NT2/D1 (cell line): ENCODE data around the gene HAUS8.

ENCODE experiments used
- DNase-seq: peaks from one replicate; pipeline ENCODE4 v3.0.0-alpha.2; 2011; ENCODE audit warnings: low read depth, low spot score
- H3K27me3 ChIP-seq: 2 replicates; pipeline ENCODE4 v1.6.0; 2011; ENCODE audit warnings: mild to moderate bottlenecking; ENCODE audit not compliant: insufficient read length, insufficient read depth
- H3K36me3 ChIP-seq: 2 replicates; pipeline ENCODE4 v1.6.1; 2011; ENCODE audit warnings: mild to moderate bottlenecking, low read length, mixed read lengths; ENCODE audit not compliant: insufficient read depth, insufficient read length
- H3K4me1 ChIP-seq: 2 replicates; pipeline ENCODE4 v1.5.1; 2011; ENCODE audit not compliant: insufficient read depth, insufficient read length
- H3K4me3 ChIP-seq: 2 replicates; pipeline ENCODE4 v1.5.1; 2011; ENCODE audit warnings: low read depth; ENCODE audit not compliant: insufficient read length
- H3K9ac ChIP-seq: 2 replicates; pipeline ENCODE4 v1.6.0; 2011; ENCODE audit warnings: low read depth; ENCODE audit not compliant: insufficient read length
- H3K9me3 ChIP-seq: 2 replicates; pipeline ENCODE4 v1.5.1; 2011; ENCODE audit warnings: mild to moderate bottlenecking, low read length; ENCODE audit not compliant: insufficient read depth
- SUZ12 ChIP-seq: IDR thresholded peaks from 2 replicates; pipeline ENCODE4 v1.6.1; 2011; ENCODE audit not compliant: insufficient read length, insufficient read depth; ENCODE audit errors: extremely low read depth
- YY1 ChIP-seq: IDR thresholded peaks from 2 replicates; pipeline ENCODE4 v1.6.1; 2011; ENCODE audit not compliant: insufficient read length, insufficient read depth
- ZNF274 ChIP-seq: IDR thresholded peaks from 2 replicates; pipeline ENCODE4 v1.6.1; 2011; ENCODE audit warnings: mild to moderate bottlenecking, low read depth, low read length

The HAUS8 gene

GRCh38 chr19:17113127-17113785 lies 38.0 kb upstream of the HAUS8 start:
- TF ChIP-seq YY1 (no peak), ZNF274 (no peak), SUZ12 (no peak)
- DNase-seq, result no peak
- H3K27me3 ChIP-seq, result no peaks in the 10 kb centered on the region
- H3K4me3 ChIP-seq, result no peak overlapping the region
- peaks cover 23% of the 10 kb centered on the region for H3K4me1 ChIP-seq
- H3K9ac ChIP-seq, result no peak overlapping the region
- H3K9me3 ChIP-seq, result no peaks in the 10 kb centered on the region
- H3K36me3 ChIP-seq, result peaks cover 65% of the 10 kb centered on the region

DNA sequence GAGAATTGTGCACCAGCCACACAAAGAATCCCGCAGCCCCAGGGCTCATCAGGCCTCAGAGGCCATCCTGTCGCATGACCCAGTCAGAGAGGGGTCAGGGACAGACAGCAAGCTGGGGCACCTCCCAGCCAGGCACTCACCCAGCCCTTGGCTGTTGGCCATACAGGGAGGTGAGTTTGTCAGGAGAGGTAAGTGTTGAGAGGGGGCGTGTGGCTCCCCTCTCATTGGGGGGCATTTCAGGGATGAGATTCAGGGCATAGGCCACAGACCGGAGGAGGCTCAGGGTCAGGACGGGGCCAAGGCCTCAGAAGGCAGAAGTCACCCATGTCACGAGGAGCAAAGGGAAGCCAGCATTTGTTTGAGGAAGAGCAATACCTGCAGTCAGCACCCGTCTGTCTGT lies 37.4 kb upstream of the HAUS8 start:
- no peak for DNase-seq
- Histone ChIP-seq H3K9me3 (no peaks in the 10 kb centered on the region), H3K27me3 (no peaks in the 10 kb centered on the region), H3K36me3 (peaks cover 65% of the 10 kb centered on the region), H3K4me1 (peaks cover 23% of the 10 kb centered on the region), H3K4me3 (no peak overlapping the region), H3K9ac (no peak overlapping the region)
- no peak for TF ChIP-seq YY1
- no peak for TF ChIP-seq SUZ12
- no peak for TF ChIP-seq ZNF274

DNA sequence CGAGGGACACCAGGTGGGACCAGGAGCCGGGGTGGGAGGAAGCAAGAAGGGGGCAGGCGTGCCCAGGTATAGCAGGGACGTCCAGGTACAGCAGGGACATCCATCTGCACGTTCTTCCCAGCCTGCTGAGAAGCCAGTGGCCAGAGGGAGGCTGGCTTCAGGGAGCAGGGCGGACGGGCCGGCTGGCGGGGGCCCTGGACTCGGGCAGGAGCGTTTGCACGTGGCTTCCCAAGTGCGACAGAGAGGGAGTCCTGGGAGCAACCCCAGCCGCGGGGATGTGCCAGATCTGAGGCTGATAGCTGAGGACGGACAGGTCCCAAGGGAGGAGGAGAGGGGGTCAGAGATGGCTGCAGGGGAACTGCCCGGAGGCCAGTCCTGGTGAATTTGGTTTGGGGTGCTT lies 37.0 kb upstream of the HAUS8 start:
- Histone ChIP-seq H3K4me1 (peaks cover 27% of the 10 kb centered on the region), H3K36me3 (peaks cover 66% of the 10 kb centered on the region), H3K27me3 (no peaks in the 10 kb centered on the region), H3K9me3 (no peaks in the 10 kb centered on the region), H3K4me3 (no peak overlapping the region), H3K9ac (no peak overlapping the region)
- no peak for DNase-seq
- TF ChIP-seq SUZ12, result no peak
- no peak for TF ChIP-seq YY1
- TF ChIP-seq ZNF274, result no peak

- Histone ChIP-seq H3K27me3 (no peaks in the 10 kb centered on the region), H3K4me3 (no peak overlapping the region), H3K9ac (no peak overlapping the region), H3K36me3 (peaks cover 64% of the 10 kb centered on the region), H3K9me3 (no peaks in the 10 kb centered on the region), H3K4me1 (peaks cover 28% of the 10 kb centered on the region)
- TF ChIP-seq SUZ12 (no peak), YY1 (no peak), ZNF274 (no peak)
- no peak for DNase-seq
These were observed 36.5 kb upstream of the HAUS8 start for GRCh38 chr19:17111766-17112165.

DNA sequence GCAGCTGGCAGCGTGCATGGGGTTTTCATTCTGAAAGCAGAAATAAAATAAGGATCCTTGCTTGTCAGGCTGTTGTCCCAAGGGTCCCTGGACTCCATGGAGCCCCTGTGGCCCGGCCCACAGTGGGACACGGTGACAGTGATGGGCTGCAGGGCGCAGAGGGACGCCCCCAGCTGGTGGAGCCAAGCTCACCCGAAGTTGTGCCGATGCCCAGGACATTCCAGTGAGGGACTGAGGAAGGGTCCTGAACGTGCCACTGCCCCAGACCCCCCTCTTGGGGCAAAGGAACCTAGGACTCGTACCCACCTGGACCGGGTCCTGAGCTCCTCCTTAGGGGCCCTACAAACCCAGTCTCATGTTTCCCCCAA lies 35.3 kb upstream of the HAUS8 start:
- Histone ChIP-seq H3K9me3 (no peaks in the 10 kb centered on the region), H3K27me3 (no peaks in the 10 kb centered on the region), H3K4me3 (no peak overlapping the region), H3K36me3 (peaks cover 66% of the 10 kb centered on the region), H3K4me1 (peaks cover 23% of the 10 kb centered on the region), H3K9ac (no peak overlapping the region)
- no peak for DNase-seq
- no peak for TF ChIP-seq SUZ12
- no peak for TF ChIP-seq YY1
- TF ChIP-seq ZNF274, result no peak

- Histone ChIP-seq H3K4me3 (no peak overlapping the region), H3K9ac (no peak overlapping the region), H3K27me3 (no peaks in the 10 kb centered on the region), H3K4me1 (peaks cover 23% of the 10 kb centered on the region), H3K9me3 (no peaks in the 10 kb centered on the region), H3K36me3 (peaks cover 69% of the 10 kb centered on the region)
- no peak for DNase-seq
- TF ChIP-seq SUZ12 (no peak), ZNF274 (no peak), YY1 (no peak)
These were observed 34.8 kb upstream of the HAUS8 start for GRCh38 chr19:17109962-17110598.

GRCh38 chr19:17109300-17109699 lies 34.0 kb upstream of the HAUS8 start:
- Histone ChIP-seq H3K9me3 (no peaks in the 10 kb centered on the region), H3K4me1 (peaks cover 23% of the 10 kb centered on the region), H3K27me3 (no peaks in the 10 kb centered on the region), H3K36me3 (peaks cover 70% of the 10 kb centered on the region), H3K4me3 (no peak overlapping the region), H3K9ac (no peak overlapping the region)
- DNase-seq, result no peak
- TF ChIP-seq YY1 (no peak), ZNF274 (no peak), SUZ12 (no peak)
